Psoas muscle (tissue), 8 donors: ENCODE results near the gene SARS1. TPM values are rescaled to one million over a fixed set of nuclear protein-coding genes. Genes with fewer than 3 reads are reported as not detected.

ENCODE experiments used
- ATAC-seq, 4 donors: fragments of 200-7000 bp; cut with Tn5 transposase; one replicate each; pipeline ENCODE4 v1.9.1; 2020; ENCODE audit warnings: moderate library complexity in 3 of 4, mild to moderate bottlenecking in 2 of 4
- DNase-seq, 2 donors: peaks; one replicate each; pipeline ENCODE4 v3.0.0-alpha.2; 2020
- H3K27ac ChIP-seq: fragments of 200-600 bp; one replicate; pipeline ENCODE4 v1.8.0; 2022
- H3K27me3 ChIP-seq, 3 donors: fragments of 200-600 bp in 1 of 3; one replicate each; pipeline versions ENCODE4 v1.6.1 to v1.8.0; 2013 to 2022; ENCODE audit warnings: low read length in 2 of 3, mild to moderate bottlenecking in 2 of 3, moderate library complexity in 1 of 3; ENCODE audit not compliant: insufficient read depth in 3 of 3
- H3K36me3 ChIP-seq, 2 donors: fragments of 200-600 bp in 1 of 2; one replicate each; pipeline versions ENCODE4 v1.6.1 to v1.8.0; 2013 to 2022; ENCODE audit warnings: low read depth in 1 of 2, mild to moderate bottlenecking in 1 of 2, moderate library complexity in 1 of 2; ENCODE audit not compliant: insufficient read depth in 1 of 2
- H3K4me1 ChIP-seq: fragments of 200-600 bp; one replicate; pipeline ENCODE4 v1.8.0; 2022
- H3K4me3 ChIP-seq: fragments of 200-600 bp; one replicate; pipeline ENCODE4 v1.8.0; 2022; ENCODE audit warnings: mild to moderate bottlenecking
- H3K9me3 ChIP-seq: fragments of 200-600 bp; one replicate; pipeline ENCODE4 v1.8.0; 2022
- WGBS, 3 donors: extraction: QIAGEN DNeasy Blood & Tissue Kit; methylation state at CpG; one replicate each; pipeline versions ENCODE4 v1.1.6 to v1.1.7; 2013; 5-methylcytosine and 5-hydroxymethylcytosine counted together
- intact Hi-C, 2 donors: fragments of 100-400 bp; cut with DNase I; formaldehyde crosslinking; loops; one replicate each; pipeline versions ENCODE4 v1.11.0 to v1.14.2; 2022
- polyA plus RNA-seq, 3 donors: library from polyadenylated mRNA; stranded (reverse); fragments of 200-250 nt; gene quantifications; one replicate each; pipeline ENCODE4 v1.2.3, GENCODE V29; 2013
- total RNA-seq, 4 donors: library from RNA; stranded (reverse); fragmentation: NEBNext Ultra II Directional in 2 of 4; extraction: Animal tissue kit (Norgen Biotek cat#: 25700) in 2 of 4; gene quantifications; one replicate each; pipeline versions ENCODE4 v1.2.1 to v1.2.4, GENCODE V29; 2021 to 2023
- TF ChIP-seq, protein P1 (sequence below): fragments of 200-600 bp; IDR thresholded peaks from one replicate; pipeline ENCODE4 v1.8.0; 2022; ENCODE audit warnings: antibody characterized with exemption
- donor health status: healthy with polysubstance abuse.
- donor health status: DM: no; HTN: no; CAD: no; lungs with moderate emphysema.
- donor health status: Bipolar disorder and iron deficiency.
- donor health status: healthy.
- donor health status: DM: yes; HTN: yes; CAD: no.
- donor health status: DM: no; HTN: no; CAD: no.
- donor health status: DM: no; HTN: no; CAD: no.
- donor health status: DM: yes; HTN: yes; CAD: no.

The SARS1 gene
- total and polyA plus RNA-seq, 7 donors = 76.4 to 155 (median 149) TPM

DNA sequence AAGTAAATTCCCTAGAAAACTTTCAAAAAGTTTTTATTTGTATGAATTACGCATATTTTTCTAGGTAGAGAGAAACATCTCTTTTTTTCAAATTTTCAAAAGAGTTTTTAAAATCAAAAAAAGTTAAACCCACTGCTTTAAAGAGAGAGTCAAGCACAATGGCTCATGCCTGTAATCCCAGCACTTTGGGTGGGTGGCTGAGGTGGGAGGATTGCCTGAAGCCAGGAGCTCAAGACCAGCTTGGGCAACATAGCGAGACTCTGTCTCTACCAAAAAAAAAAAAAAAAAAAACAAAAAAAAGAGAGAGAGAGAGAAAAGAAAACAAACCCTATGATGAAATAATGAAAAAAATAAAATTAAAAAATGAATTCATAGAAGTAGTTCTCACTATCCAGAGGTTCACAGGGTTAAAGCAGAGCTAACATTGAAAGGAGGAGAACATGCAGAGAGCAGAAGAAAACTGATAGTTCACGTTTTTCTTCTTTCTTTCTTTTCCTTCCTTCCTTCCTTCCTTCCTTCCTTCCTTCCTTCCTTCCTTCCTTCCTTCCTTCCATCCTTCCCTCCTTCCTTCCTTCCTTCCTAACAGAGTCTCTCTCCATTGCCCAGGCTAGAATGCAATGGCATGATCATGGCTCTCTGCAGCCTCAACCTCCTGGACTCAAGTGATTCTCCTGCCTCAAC, 30.5 kb upstream of the SARS1 start:
- DNase-seq = no peak
- WGBS, 3 donors = 72 to 85% (median 77%) methylated on average over 3 of the region's 3 CpGs
- no peak overlapping the region for H3K4me3 ChIP-seq

DNA sequence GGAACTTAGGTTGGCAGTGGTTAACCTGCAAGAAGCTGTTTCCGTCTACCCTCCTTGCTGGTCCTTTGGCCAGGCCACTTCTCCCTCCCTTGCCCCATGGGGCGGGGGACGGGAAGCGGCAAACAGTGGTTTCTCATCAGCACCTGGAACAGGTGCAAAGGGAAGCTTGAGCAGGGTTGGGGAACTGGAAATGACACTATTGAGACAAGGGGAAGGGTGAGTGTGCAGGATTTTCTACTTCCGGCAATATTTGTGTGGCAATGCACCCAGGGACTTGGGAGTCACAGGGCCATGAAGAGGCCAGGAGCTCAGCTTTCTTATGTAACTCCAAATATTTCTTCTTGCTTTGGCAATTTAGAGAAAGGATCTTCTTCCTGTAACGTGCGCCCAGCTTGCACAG, 29.0 kb upstream of the SARS1 start:
- Histone ChIP-seq H3K27ac (no peak overlapping the region), H3K4me1 (no peaks in the 10 kb centered on the region), H3K9me3 (no peaks in the 10 kb centered on the region), H3K4me3 (no peak overlapping the region), H3K27me3 (no peaks in the 10 kb centered on the region), H3K36me3 (no peaks in the 10 kb centered on the region)
- DNase-seq (no peak), ATAC-seq (no peak)
- intact Hi-C loops = loop anchor here in 1 of 2 donors (10.0 kb wide), 1 partner anchor 50 kb away; no protein-coding TSS in a partner anchor
- TF ChIP-seq, protein P1, sequence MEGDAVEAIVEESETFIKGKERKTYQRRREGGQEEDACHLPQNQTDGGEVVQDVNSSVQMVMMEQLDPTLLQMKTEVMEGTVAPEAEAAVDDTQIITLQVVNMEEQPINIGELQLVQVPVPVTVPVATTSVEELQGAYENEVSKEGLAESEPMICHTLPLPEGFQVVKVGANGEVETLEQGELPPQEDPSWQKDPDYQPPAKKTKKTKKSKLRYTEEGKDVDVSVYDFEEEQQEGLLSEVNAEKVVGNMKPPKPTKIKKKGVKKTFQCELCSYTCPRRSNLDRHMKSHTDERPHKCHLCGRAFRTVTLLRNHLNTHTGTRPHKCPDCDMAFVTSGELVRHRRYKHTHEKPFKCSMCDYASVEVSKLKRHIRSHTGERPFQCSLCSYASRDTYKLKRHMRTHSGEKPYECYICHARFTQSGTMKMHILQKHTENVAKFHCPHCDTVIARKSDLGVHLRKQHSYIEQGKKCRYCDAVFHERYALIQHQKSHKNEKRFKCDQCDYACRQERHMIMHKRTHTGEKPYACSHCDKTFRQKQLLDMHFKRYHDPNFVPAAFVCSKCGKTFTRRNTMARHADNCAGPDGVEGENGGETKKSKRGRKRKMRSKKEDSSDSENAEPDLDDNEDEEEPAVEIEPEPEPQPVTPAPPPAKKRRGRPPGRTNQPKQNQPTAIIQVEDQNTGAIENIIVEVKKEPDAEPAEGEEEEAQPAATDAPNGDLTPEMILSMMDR = no peak
- WGBS, 3 donors = 94 to 97% (median 94%) methylated on average over 7 of the region's 7 CpGs

More for the DNA sequence above, 30.5 kb upstream of the SARS1 start:
- intact Hi-C loops = loop anchor here in 1 of 2 donors (10.0 kb wide), 1 partner anchor 48 kb away; no protein-coding TSS in a partner anchor
- no peaks in the 10 kb centered on the region for H3K4me1 ChIP-seq
- ATAC-seq = no peak
- H3K27me3 ChIP-seq = no peaks in the 10 kb centered on the region
- no peak overlapping the region for H3K27ac ChIP-seq
- TF ChIP-seq, protein P1 = no peak
- H3K36me3 ChIP-seq = no peaks in the 10 kb centered on the region
- no peaks in the 10 kb centered on the region for H3K9me3 ChIP-seq

DNA sequence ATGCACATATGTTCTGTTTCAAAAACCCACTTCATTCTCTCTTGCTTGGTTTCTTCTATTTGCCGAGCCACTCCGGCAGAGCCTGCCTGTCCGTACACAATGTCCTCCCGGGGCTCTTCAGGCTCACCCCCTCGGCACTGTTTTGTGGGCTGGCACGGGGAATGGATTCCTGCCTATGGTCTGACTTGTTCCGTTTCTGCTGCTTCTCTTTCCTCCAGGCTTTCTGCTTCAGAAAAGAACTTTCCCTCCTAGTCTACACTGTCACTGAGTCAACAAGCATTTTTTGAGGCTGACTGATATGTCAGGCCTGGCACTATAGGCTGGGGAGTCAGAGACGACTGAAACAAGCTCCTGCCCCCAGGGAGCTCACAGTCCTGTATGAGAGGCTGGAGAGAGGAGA, 28.4 kb upstream of the SARS1 start:
- no peak for DNase-seq
- Histone ChIP-seq H3K27ac (no peak overlapping the region), H3K4me1 (no peaks in the 10 kb centered on the region), H3K36me3 (no peaks in the 10 kb centered on the region), H3K27me3 (no peaks in the 10 kb centered on the region), H3K4me3 (no peak overlapping the region), H3K9me3 (no peaks in the 10 kb centered on the region)
- WGBS, 3 donors = 80 to 85% (median 83%) methylated on average over 8 of the region's 8 CpGs
- intact Hi-C loops = loop anchor here in 1 of 2 donors (10.0 kb wide), 1 partner anchor 51 kb away; no protein-coding TSS in a partner anchor
- TF ChIP-seq, protein P1 = no peak
- ATAC-seq = no peak

DNA sequence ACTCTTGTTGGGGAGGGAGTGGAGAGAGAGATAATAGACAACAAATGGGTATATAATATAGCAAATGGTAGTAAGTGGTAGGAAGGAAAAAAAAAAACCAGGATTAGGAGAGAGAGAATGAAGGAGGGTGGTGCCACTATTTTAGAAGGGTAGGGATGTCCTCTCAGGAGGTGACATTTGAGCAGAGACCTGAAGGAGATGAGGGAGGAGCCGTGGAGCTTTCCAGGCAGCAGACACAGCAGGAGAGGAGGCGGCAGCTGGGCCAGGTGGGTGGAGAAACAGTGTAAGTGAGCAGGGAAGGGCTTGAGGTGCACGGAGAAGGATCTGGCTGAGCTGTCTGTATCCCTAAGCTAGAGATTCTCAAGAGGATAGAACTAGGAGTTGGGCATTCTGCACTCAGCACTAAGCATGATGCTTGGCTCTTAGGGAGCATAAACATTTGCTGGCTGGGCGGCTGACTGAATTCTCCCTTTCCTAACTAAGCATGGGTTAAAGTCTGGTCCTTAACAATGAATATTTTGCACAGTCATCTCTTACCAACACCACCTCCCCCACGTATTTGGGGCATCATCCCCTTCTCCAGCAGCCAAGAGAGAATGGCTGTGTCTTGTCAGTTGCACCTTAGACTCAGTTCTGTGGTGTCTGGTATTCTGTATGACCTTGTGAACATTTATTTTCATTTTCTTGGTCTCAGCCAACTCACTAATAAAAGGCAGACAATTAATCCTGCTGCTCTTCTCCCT, 27.6 kb upstream of the SARS1 start:
- no peak for DNase-seq
- H3K4me1 ChIP-seq = no peaks in the 10 kb centered on the region
- TF ChIP-seq, protein P1 = no peak
- no peaks in the 10 kb centered on the region for H3K27me3 ChIP-seq
- H3K4me3 ChIP-seq = no peak overlapping the region
- ATAC-seq = no peak
- H3K36me3 ChIP-seq = no peaks in the 10 kb centered on the region
- intact Hi-C loops = loop anchor here in 1 of 2 donors (10.0 kb wide), 1 partner anchor 51 kb away; no protein-coding TSS in a partner anchor
- no peaks in the 10 kb centered on the region for H3K9me3 ChIP-seq
- 58 to 73% (median 61%) methylated on average over 5 of the region's 5 CpGs for WGBS, 3 donors
- H3K27ac ChIP-seq = no peak overlapping the region
